GM19452 (cell line): ENCODE measurements around the gene MAP1LC3B.

Experiments used
- ATAC-seq: cut with Tn5 transposase; IDR thresholded peaks from one replicate; pipeline ENCODE4 v1.9.1; 2021; ENCODE audit not compliant: unreplicated experiment

The MAP1LC3B gene

DNA sequence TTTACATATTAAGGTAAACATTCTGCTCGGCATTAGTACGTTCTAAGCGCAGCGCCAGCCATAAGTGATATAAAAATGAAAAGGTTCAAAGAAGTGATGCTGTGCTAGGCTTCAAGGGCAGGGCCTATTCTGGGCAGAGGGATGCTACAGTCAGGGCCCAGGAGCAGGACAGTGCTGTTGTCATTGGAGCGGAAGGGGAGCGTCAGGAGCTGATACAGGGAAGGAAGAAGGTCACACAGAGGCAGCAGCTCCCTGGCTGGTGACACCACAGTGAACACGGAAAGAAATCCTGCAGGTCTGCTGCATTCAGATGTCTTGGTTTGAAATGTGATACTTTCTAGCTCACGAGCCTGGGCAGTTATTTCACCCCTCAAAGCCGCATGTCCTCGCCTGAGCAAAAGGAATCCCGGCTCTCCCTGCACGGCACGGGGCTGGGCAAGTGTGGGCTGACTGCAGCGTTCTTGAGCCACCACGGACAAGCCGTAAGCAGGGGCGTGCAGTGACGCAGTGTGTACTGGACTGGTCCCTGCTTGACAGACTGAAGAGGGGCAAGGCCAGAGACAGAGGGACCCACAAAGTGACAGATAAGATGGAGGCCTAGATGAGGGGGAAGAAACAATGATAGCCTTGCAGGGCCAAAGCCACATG lies 59.6 kb downstream of the MAP1LC3B start:
- ATAC-seq = no peak

GRCh38 chr16:87453326-87453725 lies 61.2 kb downstream of the MAP1LC3B start:
- ATAC-seq = no peak
